K562 (cell line): ENCODE results near the gene ELMOD2. TPM values are rescaled to one million over a fixed set of nuclear protein-coding genes. Genes with fewer than 3 reads are reported as not detected.

Experiments
- ATAC-seq: fragments of 200-7000 bp; cut with Tn5 transposase; 3 replicates; pipeline ENCODE4 v1.9.1; 2020; ENCODE audit warnings: moderate library complexity
- BruUV-seq: library from RNA; stranded (reverse); fragments of 400-500 nt; replicated peaks from 2 replicates; lab custom pipeline; 2021; lab: Mats Ljungman, UMichigan
- CTCF ChIA-PET: fragments of 300-600 bp; formaldehyde crosslinking; extraction: SDS; loops from one replicate; lab custom pipeline; 2021; ENCODE audit warnings: low intra/inter-chr PET ratio; lab: Yijun Ruan, JAX
- POLR2A ChIA-PET: fragments of 300-600, 350-650 bp; sonication (Branson Sonifier 250); formaldehyde crosslinking; extraction: SDS; loops from one replicate; lab custom pipeline; 2021; ENCODE audit warnings: antibody characterized with exemption, inconsistent platforms; lab: Yijun Ruan, JAX
- DNase-seq, 4 experiments: peaks; one replicate each; pipeline versions ENCODE4 v3.0.0 to v3.0.0-alpha.2; 2011 to 2018; ENCODE audit warnings: low spot score in 3 of 4, mixed read lengths in 3 of 4; ENCODE audit errors: extremely low read depth in 1 of 4
- FAIRE-seq: peaks from 2 replicates; lab custom pipeline; 2011; peaks lifted over from hg19 to GRCh38; lab: Jason Lieb, UNC
- H2AFZ ChIP-seq: 2 replicates; pipeline ENCODE4 v1.6.0; 2011; ENCODE audit warnings: low read depth, low read length, control low read depth, inconsistent platforms
- H3K27ac ChIP-seq: fragments of 200-600 bp; 3 replicates; pipeline ENCODE4 v1.8.0; 2011; ENCODE audit warnings: low read depth, mild to moderate bottlenecking, control low read depth, inconsistent platforms, low read length, moderate library complexity, mixed read lengths; ENCODE audit errors: extremely low read depth
- H3K27me3 ChIP-seq, 2 experiments: fragments of 300-600 bp in 1 of 2; 2 replicates in 1 of 2; 3 replicates in 1 of 2; pipeline versions ENCODE4 v1.6.0 to v1.8.0; 2011; ENCODE audit warnings: inconsistent platforms in 2 of 2, low read length in 2 of 2, mild to moderate bottlenecking in 1 of 2, mixed read lengths in 1 of 2, moderate library complexity in 1 of 2; ENCODE audit not compliant: control insufficient read depth in 2 of 2, insufficient read depth in 2 of 2
- H3K36me3 ChIP-seq: fragments of 300-600 bp; 3 replicates; pipeline ENCODE4 v1.8.0; 2011; ENCODE audit warnings: mild to moderate bottlenecking, low read length, inconsistent platforms; ENCODE audit not compliant: control insufficient read depth, insufficient read depth
- H3K4me1 ChIP-seq, 2 experiments: fragments of 200-600 bp in 1 of 2; replicated peaks in 1 of 2; 2 replicates in 1 of 2; 3 replicates in 1 of 2; pipeline versions ENCODE4 v1.5.1 to v1.8.0; 2011; ENCODE audit warnings: inconsistent platforms in 2 of 2, low read length in 2 of 2, mild to moderate bottlenecking in 1 of 2, mixed read lengths in 1 of 2, moderate library complexity in 1 of 2; ENCODE audit not compliant: control insufficient read depth in 2 of 2, insufficient read depth in 2 of 2
- H3K4me2 ChIP-seq: 2 replicates; pipeline ENCODE4 v1.6.1; 2011; ENCODE audit warnings: low read length, control low read depth, inconsistent platforms, mixed read lengths; ENCODE audit not compliant: insufficient read depth
- H3K4me3 ChIP-seq: fragments of 200-600 bp; sonication (generic), shearing (Covaris generic); 2 replicates; pipeline ENCODE4 v1.5.1; 2016; ENCODE audit warnings: control low read depth, inconsistent platforms
- H3K79me2 ChIP-seq: fragments of 200-600 bp; 3 replicates; pipeline ENCODE4 v1.8.0; 2011; ENCODE audit warnings: low read length, inconsistent platforms; ENCODE audit not compliant: control insufficient read depth, insufficient read depth
- H3K9ac ChIP-seq, 2 experiments: 2 replicates each; pipeline versions ENCODE4 v1.6.0 to v1.6.1; 2011; ENCODE audit warnings: low read depth in 2 of 2, low read length in 2 of 2, control low read depth in 1 of 2, inconsistent platforms in 1 of 2, mild to moderate bottlenecking in 1 of 2, mixed read lengths in 1 of 2; ENCODE audit not compliant: insufficient read depth in 1 of 2
- H3K9me1 ChIP-seq: one replicate; pipeline ENCODE4 v1.6.0; 2011; ENCODE audit warnings: inconsistent platforms, mild to moderate bottlenecking, low read length, moderate library complexity; ENCODE audit not compliant: control insufficient read depth, insufficient read depth
- H3K9me3 ChIP-seq: replicated peaks from 2 replicates; pipeline ENCODE4 v1.5.1; 2011; ENCODE audit warnings: low read depth, low read length, inconsistent platforms; ENCODE audit not compliant: control insufficient read depth, insufficient read depth
- H4K20me1 ChIP-seq: replicated peaks from 2 replicates; pipeline ENCODE4 v1.6.1; 2011; ENCODE audit warnings: low read length, inconsistent platforms, mixed read lengths; ENCODE audit not compliant: control insufficient read depth, insufficient read depth
- FUS ChIP-seq: fragments of 200-400 bp; formaldehyde crosslinking; optimal IDR thresholded peaks from 2 replicates; pipeline ENCODE3; 2017; ENCODE audit warnings: low read depth, low read length
- HDAC1 ChIP-seq, 2 experiments: fragments of 450-650 bp; IDR thresholded peaks; 2 replicates each; pipeline ENCODE4 v1.6.1; 2016 to 2017; ENCODE audit warnings: inconsistent platforms in 1 of 2, mild to moderate bottlenecking in 1 of 2, moderate library complexity in 1 of 2
- HNRNPL ChIP-seq: fragments of 200-400 bp; formaldehyde crosslinking; IDR thresholded peaks from 2 replicates; pipeline ENCODE4 v1.6.1; 2017; ENCODE audit warnings: low read depth, mild to moderate bottlenecking, low read length
- MECOM ChIP-seq: fragments of 250-450 bp; sonication (Bioruptor Pico); IDR thresholded peaks from 2 replicates; pipeline ENCODE4 v1.8.0; 2022; ENCODE audit warnings: inconsistent platforms
- MYC ChIP-seq, 2 experiments: fragments of 250-450 bp in 1 of 2; sonication (Bioruptor Pico) in 1 of 2; IDR thresholded peaks; 2 replicates each; pipeline versions ENCODE4 v1.5.1 to v1.6.1; 2012 to 2021; ENCODE audit warnings: low read depth in 2 of 2, borderline replicate concordance in 1 of 2, improper control_type of control experiment in 1 of 2, low read length in 1 of 2, mild to moderate bottlenecking in 1 of 2, moderate library complexity in 1 of 2
- NR2F6 ChIP-seq: fragments of 450-650 bp; formaldehyde crosslinking; IDR thresholded peaks from 2 replicates; pipeline ENCODE4 v1.4.0; 2020; ENCODE audit warnings: mild to moderate bottlenecking
- TRIM28 ChIP-seq: fragments of 450-650 bp; IDR thresholded peaks from 2 replicates; pipeline ENCODE4 v1.6.1; 2017
- XRCC4 ChIP-seq: IDR thresholded peaks from one replicate; pipeline ENCODE4 v1.6.1; 2011; ENCODE audit not compliant: insufficient read depth, insufficient read length; ENCODE audit errors: extremely low read depth
- ZBED1 ChIP-seq: IDR thresholded peaks from 2 replicates; pipeline ENCODE4 v1.6.1; 2014
- ZNF583 ChIP-seq: fragments of 250-450 bp; sonication (Bioruptor Pico); IDR thresholded peaks from 2 replicates; pipeline ENCODE4 v1.4.0; 2020
- WGBS: fragments of 100-300 bp; shearing (Covaris generic); methylation state at CpG from one replicate; pipeline ENCODE4 v1.1.6; 2016; ENCODE audit warnings: low coverage, mixed read lengths; ENCODE audit not compliant: insufficient coverage; ENCODE audit errors: missing lambda C conversion rate; 5-methylcytosine and 5-hydroxymethylcytosine counted together
- in situ Hi-C: fragments of 300-500 bp; cut with MboI; formaldehyde crosslinking; loops from 4 replicates; pipeline ENCODE4 v1.15.0; 2018; ENCODE audit warnings: inconsistent platforms, mixed read lengths
- intact Hi-C: fragments of 100-400 bp; cut with micrococcal nuclease; formaldehyde crosslinking; loops from 2 replicates; pipeline ENCODE4 v1.14.2; 2022
- polyA plus RNA-seq, 8 experiments: library from polyadenylated mRNA; depleted of rRNA in 4 of 8; stranded (reverse) in 5 of 8; unstranded in 3 of 8; fragments of >200 nt; fragmentation: Nextera tagmentation in 2 of 8; fragmentation: Illumina TruSeq in 1 of 8; extraction: Ambion mirVana in 2 of 8; extraction: Trizol in 1 of 8; gene quantifications; 2 replicates each; pipeline versions ENCODE4 v1.2.1 to v1.2.3, GENCODE V29; 2011 to 2014; ENCODE audit warnings: inconsistent platforms in 1 of 8, missing spikeins in 1 of 8
- total RNA-seq, 7 experiments: library from RNA; depleted of rRNA in 6 of 7; stranded (reverse); fragments of >200 nt in 6 of 7; fragmentation: Illumina TruSeq in 2 of 7; extraction: Trizol in 2 of 7; gene quantifications; 2 replicates each; pipeline versions ENCODE4 v1.2.1 to v1.2.3, GENCODE V29; 2011 to 2021; ENCODE audit warnings: low replicate concordance in 1 of 7
- TF ChIP-seq, protein P1 (sequence below): fragments of 250-450 bp; sonication (Bioruptor Pico); IDR thresholded peaks from 2 replicates; pipeline ENCODE4 v1.5.0; 2021
- TF ChIP-seq, protein P2 (sequence below): fragments of 250-450 bp; sonication (Bioruptor Pico); IDR thresholded peaks from 2 replicates; pipeline ENCODE4 v1.8.0; 2022; ENCODE audit warnings: inconsistent platforms, mild to moderate bottlenecking, moderate library complexity, borderline replicate concordance
- TF ChIP-seq, protein P3 (sequence below): IDR thresholded peaks from 3 replicates; pipeline ENCODE4 v1.6.1; 2011; ENCODE audit warnings: borderline replicate concordance, mild to moderate bottlenecking; ENCODE audit not compliant: insufficient read length, insufficient read depth
- TF ChIP-seq, protein P4 (sequence below): fragments of 450-650 bp; IDR thresholded peaks from 2 replicates; pipeline ENCODE4 v1.6.1; 2016; ENCODE audit warnings: low read depth, mild to moderate bottlenecking, moderate library complexity

The ELMOD2 gene
- total and polyA plus RNA-seq, 9 of the 15 experiments (the other 6 are each of a cell fraction or from before 2014, with no cell fraction given): 11.0 to 23.3 (median 14.3) TPM

DNA sequence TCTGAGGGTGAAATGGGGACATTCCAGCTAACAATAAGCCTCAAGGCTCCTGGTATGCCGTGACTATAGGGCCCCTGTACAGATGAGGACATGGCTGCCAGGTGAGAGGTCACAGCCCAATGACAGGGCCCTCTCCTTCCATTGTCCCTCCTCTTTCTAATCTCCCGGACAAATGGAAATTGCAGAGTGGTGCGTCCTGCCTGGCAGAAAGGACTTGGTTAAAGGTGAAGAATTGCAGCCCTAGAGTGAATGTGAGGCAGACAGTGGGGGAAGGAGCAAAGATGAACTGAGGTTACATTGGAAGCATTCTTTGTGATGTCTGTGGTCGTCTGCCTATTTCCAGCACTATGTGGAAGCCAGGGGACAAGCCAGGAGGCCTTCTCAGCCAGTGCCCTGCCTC lies 51.5 kb downstream of the ELMOD2 start:
- Histone ChIP-seq H3K27ac (no peak overlapping the region), H4K20me1 (no peaks in the 10 kb centered on the region), H2AFZ (no peak overlapping the region), H3K4me2 (no peak overlapping the region), H3K4me3 (no peak overlapping the region), H3K79me2 (no peaks in the 10 kb centered on the region), H3K4me1 (peaks cover 0 to 4% of the 10 kb centered on the region in 2 experiments; a peak in 2 of 5 replicates), H3K9ac (no peak overlapping the region), H3K9me1 (no peaks in the 10 kb centered on the region), H3K36me3 (no peaks in the 10 kb centered on the region), H3K9me3 (no peaks in the 10 kb centered on the region), H3K27me3 (peaks cover 15 to 31% of the 10 kb centered on the region in 2 experiments)
- CTCF ChIA-PET: no interaction called here
- in situ Hi-C loops: no loop called here
- TF ChIP-seq, protein P1, sequence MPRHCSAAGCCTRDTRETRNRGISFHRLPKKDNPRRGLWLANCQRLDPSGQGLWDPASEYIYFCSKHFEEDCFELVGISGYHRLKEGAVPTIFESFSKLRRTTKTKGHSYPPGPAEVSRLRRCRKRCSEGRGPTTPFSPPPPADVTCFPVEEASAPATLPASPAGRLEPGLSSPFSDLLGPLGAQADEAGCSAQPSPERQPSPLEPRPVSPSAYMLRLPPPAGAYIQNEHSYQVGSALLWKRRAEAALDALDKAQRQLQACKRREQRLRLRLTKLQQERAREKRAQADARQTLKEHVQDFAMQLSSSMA (CRISPR knock-in tag): no peak
- TF ChIP-seq XRCC4 (no peak), NR2F6 (CRISPR knock-in tag) (no peak), HNRNPL (no peak), ZNF583 (no peak), TRIM28 (no peak)
- POLR2A ChIA-PET: interaction anchor here (0.5 kb wide), 1 partner anchor 10 kb away, joined by 3 read pairs; no protein-coding TSS in a partner anchor
- DNase-seq (no peak), ATAC-seq (no peak), FAIRE-seq (no peak)
- 0% methylated on average over 4 of the region's 4 CpGs for WGBS
- no TSS peak for BruUV-seq
- intact Hi-C loops: no loop called here

DNA sequence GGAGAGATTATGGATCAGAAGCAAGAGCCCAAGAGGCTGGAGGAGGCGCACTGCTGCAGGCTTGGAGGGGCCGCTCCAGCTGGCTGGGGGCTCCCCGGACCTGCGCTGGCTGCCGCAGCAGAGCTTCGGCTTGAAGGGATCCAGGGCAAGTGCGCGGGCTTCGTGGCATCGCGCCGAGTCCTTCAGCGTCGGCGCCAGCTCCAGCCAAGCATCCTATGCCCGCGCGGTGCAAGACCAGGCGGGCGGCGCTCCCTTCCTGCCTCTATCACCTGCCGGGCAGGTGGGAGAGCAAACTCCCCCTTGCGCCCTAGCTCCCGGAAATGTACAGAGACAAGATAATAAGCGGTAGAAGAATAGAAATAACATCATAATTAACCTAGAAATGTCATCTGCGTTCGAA lies 55.3 kb downstream of the ELMOD2 start:
- Histone ChIP-seq H3K27me3 (peaks cover 13 to 31% of the 10 kb centered on the region in 2 experiments), H3K79me2 (no peaks in the 10 kb centered on the region), H3K9me1 (no peaks in the 10 kb centered on the region), H3K4me3 (no peak overlapping the region), H3K27ac (no peak overlapping the region), H3K36me3 (no peaks in the 10 kb centered on the region), H3K9me3 (no peaks in the 10 kb centered on the region), H2AFZ (no peak overlapping the region), H3K4me2 (no peak overlapping the region), H3K9ac (no peak overlapping the region; a peak in 1 of 4 replicates), H3K4me1 (peaks cover 0 to 4% of the 10 kb centered on the region in 2 experiments; a peak in 2 of 5 replicates), H4K20me1 (no peaks in the 10 kb centered on the region)
- no TSS peak for BruUV-seq
- no peak for DNase-seq
- no peak for ATAC-seq
- FAIRE-seq: no peak
- in situ Hi-C loops (no loop called here), intact Hi-C loops (no loop called here)
- ChIA-PET POLR2A (no interaction called here), CTCF (no interaction called here)
- WGBS: under 1% methylated on average over 27 of the region's 27 CpGs
- TF ChIP-seq MYC (IDR thresholded peaks at IDR 0.05; ENCODE audit: low read depth, low read length): no peak
- TF ChIP-seq MYC (CRISPR knock-in tag; IDR thresholded peaks at IDR 0.05; ENCODE audit: borderline replicate concordance, low read depth): no peak
- TF ChIP-seq ZBED1: no peak
- TF ChIP-seq, protein P2, sequence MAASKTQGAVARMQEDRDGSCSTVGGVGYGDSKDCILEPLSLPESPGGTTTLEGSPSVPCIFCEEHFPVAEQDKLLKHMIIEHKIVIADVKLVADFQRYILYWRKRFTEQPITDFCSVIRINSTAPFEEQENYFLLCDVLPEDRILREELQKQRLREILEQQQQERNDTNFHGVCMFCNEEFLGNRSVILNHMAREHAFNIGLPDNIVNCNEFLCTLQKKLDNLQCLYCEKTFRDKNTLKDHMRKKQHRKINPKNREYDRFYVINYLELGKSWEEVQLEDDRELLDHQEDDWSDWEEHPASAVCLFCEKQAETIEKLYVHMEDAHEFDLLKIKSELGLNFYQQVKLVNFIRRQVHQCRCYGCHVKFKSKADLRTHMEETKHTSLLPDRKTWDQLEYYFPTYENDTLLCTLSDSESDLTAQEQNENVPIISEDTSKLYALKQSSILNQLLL (CRISPR knock-in tag): no peak
- TF ChIP-seq MECOM (CRISPR knock-in tag): no peak
- TF ChIP-seq FUS: no peak
- TF ChIP-seq, protein P3, sequence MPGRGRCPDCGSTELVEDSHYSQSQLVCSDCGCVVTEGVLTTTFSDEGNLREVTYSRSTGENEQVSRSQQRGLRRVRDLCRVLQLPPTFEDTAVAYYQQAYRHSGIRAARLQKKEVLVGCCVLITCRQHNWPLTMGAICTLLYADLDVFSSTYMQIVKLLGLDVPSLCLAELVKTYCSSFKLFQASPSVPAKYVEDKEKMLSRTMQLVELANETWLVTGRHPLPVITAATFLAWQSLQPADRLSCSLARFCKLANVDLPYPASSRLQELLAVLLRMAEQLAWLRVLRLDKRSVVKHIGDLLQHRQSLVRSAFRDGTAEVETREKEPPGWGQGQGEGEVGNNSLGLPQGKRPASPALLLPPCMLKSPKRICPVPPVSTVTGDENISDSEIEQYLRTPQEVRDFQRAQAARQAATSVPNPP: no peak
- TF ChIP-seq, protein P4, sequence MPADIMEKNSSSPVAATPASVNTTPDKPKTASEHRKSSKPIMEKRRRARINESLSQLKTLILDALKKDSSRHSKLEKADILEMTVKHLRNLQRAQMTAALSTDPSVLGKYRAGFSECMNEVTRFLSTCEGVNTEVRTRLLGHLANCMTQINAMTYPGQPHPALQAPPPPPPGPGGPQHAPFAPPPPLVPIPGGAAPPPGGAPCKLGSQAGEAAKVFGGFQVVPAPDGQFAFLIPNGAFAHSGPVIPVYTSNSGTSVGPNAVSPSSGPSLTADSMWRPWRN: no peak
- TF ChIP-seq HDAC1 (IDR thresholded peaks at IDR 0.05): no peak
